GM18519 (cell line): ENCODE measurements around the gene TOR4A.
"Not testable (repeated sequence)": the region's sequence is repeated elsewhere in the genome, so short reads cannot be mapped to it uniquely, and the experiment has no call there.

ENCODE experiments used
- ATAC-seq: cut with Tn5 transposase; IDR thresholded peaks from one replicate; pipeline ENCODE4 v1.9.1; 2021; ENCODE audit warnings: mild to moderate bottlenecking, moderate library complexity; ENCODE audit not compliant: unreplicated experiment, low FRiP score

Gene TOR4A

GRCh38 chr9:137251490-137252268 lies 25.8 kb upstream of the TOR4A start:
- ATAC-seq, result no peak

GRCh38 chr9:137252555-137253506 lies 24.7 kb upstream of the TOR4A start:
- ATAC-seq, result no peak

- ATAC-seq, result no peak
Observed at GRCh38 chr9:137253717-137254623, 23.6 kb upstream of the TOR4A start.

GRCh38 chr9:137254624-137255447 lies 22.7 kb upstream of the TOR4A start, which contains the start of gene NELFB:
NELFB (plus strand) TSS chr9:137255327.
- ATAC-seq, result peak; percentile 45

- ATAC-seq, result peak; percentile 9
Observed at GRCh38 chr9:137255448-137256114, 21.9 kb upstream of the TOR4A start.

- ATAC-seq, result no peak
Observed at GRCh38 chr9:137256362-137256761, 21.2 kb upstream of the TOR4A start.

GRCh38 chr9:137256856-137257255 lies 20.7 kb upstream of the TOR4A start:
- ATAC-seq, result no peak

- not testable (repeated sequence) for ATAC-seq
Observed at GRCh38 chr9:137262173-137262908, 15.2 kb upstream of the TOR4A start.

- no peak for ATAC-seq
Observed at GRCh38 chr9:137262909-137263285, 14.6 kb upstream of the TOR4A start.

GRCh38 chr9:137263506-137263905 lies 14.0 kb upstream of the TOR4A start:
- ATAC-seq, result no peak

- no peak for ATAC-seq
Observed at GRCh38 chr9:137264067-137264466, 13.5 kb upstream of the TOR4A start.

GRCh38 chr9:137265496-137266161 lies 11.9 kb upstream of the TOR4A start:
- ATAC-seq, result no peak

GRCh38 chr9:137266162-137266527 lies 11.4 kb upstream of the TOR4A start:
- ATAC-seq, result no peak

GRCh38 chr9:137266585-137267453 lies 10.7 kb upstream of the TOR4A start:
- ATAC-seq, result no peak

GRCh38 chr9:137267933-137268355 lies 9.6 kb upstream of the TOR4A start:
- no peak for ATAC-seq

- ATAC-seq, result no peak
Observed at GRCh38 chr9:137268538-137269201, 8.9 kb upstream of the TOR4A start.
